HG02571 (cell line): ENCODE data around the gene SNF8.

Experiments
- ATAC-seq: cut with Tn5 transposase; IDR thresholded peaks from one replicate; pipeline ENCODE4 v1.9.1; 2021; ENCODE audit warnings: mild to moderate bottlenecking, moderate library complexity; ENCODE audit not compliant: unreplicated experiment

The SNF8 gene

DNA sequence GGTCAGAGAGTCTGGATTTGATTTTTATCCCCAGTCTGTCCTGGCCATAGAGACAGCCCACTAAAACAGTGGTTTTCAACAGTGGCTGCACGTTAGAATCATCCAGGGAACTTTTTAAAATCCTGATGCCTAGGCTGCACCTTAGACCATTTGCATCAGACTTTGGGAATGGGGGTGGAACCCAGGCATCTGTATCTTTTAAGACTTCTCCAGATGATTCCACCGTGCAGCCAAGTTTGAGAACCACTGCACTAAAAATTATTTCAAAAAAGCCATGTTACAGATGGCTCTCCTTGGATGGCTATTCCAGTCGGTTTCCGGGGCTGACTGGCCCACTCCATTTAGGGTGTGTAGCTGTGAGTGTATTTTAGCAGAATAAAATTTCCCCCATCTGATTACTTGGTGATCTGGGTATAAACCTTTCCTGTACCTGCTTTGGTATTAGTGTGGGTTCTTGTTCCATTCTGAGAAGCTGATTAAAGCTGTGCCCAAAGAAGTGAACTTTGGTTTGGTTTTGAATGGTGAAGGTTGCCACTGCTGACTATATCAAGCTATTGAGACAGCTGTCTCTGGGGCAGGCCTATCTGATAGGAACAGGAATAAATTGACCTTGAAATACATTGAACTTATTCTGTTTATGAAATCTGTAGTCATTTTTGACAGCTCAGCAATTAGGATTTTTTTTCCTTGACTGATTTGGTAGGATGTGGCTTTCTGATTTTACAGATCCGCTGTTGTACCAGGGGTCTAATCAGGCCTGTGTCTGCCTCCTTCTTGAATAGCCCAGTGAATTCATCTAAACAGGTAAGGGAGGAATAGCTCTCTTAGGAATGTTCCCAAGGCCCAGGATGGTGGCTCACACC, 50.8 kb downstream of the SNF8 start:
- ATAC-seq: no peak

DNA sequence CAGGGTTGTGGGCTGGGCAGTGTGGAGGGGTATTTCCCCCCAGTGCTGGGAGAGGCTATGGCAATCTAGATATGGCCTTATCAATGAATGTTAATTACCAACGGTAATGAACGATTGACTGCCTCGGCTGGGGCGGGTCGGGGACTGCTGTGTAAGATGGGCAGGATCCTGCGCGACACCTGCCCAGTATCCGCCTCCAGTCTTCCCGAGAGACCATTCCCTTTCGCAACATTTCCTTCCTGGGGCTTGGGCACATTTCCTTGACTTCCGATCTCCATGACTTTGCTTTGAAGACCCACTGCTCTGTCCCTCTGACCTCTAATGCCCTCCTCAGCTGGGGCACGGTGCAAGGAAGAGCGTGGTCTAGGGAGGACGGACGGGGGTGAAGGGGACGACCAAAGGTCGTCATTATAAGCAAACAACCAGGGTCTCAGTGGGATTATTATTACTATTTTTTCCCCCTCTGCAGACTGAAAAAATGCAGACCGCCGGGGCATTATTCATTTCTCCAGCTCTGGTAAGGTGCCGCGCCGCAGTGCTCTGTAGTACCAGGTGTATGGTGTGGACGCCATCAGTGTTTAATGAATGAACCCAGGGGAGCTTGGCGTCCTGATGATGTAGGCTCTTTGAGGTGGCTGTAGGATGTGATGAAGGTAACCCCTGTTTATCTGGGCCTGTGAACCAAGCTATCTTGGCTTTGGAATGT, 51.5 kb downstream of the SNF8 start:
- ATAC-seq: no peak

DNA sequence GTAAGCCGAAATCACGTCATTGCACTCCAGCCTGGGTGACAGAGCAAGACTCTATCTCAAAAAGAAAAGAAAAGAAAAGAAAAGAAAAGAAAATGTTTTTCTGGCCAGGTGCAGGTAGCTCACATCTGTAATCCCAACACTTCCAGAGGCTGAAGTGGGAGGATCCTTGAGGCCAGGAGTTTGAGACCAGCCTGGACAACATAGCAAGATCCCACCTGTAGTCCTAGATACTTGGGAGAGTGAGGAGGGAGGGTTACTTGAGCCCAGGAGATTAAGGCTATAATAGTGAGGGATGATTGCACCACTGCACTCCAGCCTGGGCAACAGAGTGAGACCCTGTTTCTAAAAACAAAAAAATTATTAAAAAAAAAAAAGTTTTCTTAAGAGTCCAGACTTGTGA, 54.6 kb downstream of the SNF8 start:
- no peak for ATAC-seq

DNA sequence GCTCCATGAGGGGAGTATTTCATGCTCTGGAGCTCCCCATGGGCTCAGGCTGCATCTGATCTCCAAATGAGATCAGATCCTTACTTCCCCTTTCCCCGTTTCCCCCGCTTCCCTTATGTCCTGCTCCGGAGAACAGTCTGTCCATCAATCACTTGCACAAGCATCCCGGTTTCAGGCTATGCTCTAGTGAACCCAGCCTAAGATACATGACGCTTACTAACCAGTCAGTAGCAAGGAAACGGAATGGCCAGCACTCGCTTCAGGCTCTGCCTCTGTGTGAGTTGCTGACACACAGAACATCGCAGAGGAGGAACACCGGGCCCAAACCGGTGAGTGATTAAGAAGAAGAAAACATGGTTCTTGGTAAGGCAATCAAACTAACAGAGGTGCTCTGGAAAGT, 61.5 kb downstream of the SNF8 start:
- ATAC-seq: no peak

DNA sequence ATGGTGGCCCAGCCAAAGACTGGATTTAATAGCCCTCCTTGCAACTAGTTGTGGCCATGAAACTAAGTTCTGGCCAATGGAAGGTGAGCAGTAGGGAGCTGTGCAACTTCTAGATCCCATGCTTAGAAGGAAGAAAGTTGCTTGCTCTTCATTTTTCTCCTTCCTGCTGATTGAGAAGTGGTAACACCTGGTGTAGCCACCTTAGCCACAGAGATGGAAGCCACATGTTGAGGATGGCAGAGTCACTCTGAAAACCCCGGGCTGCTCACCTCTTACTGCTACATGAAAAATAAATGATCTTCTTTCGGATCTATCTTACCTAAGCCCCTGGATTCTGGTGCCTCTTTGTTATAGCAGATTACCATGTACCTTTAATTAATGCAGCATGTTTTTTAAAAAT, 62.4 kb downstream of the SNF8 start:
- no peak for ATAC-seq
